Measurements from ENCODE around the gene ZNF205. TPM values are rescaled to one million over a fixed set of nuclear protein-coding genes. Genes with fewer than 3 reads are reported as not detected.
"Not testable (repeated sequence)": the region's sequence is repeated elsewhere in the genome, so short reads cannot be mapped to it uniquely, and the experiment has no call there.

ZNF205 gene
- total RNA-seq, 1 experiment from 2014 or later: 14.3 TPM

- no peak for DNase-seq (ENCODE audit: low read depth, low spot score)
- in situ Hi-C loops (cut with HindIII; ENCODE audit: low pct_unique_long_range_greater_than_20kb, low sequenced_read_pairs): no loop called here
Measured at GRCh38 chr16:3119701-3120408, 7.5 kb downstream of the ZNF205 start.

- no peak for DNase-seq (ENCODE audit: low read depth, low spot score)
- in situ Hi-C loops (cut with HindIII; ENCODE audit: low pct_unique_long_range_greater_than_20kb, low sequenced_read_pairs): no loop called here
Measured at GRCh38 chr16:3120435-3120834, 8.0 kb downstream of the ZNF205 start.

- in situ Hi-C loops (cut with HindIII; ENCODE audit: low pct_unique_long_range_greater_than_20kb, low sequenced_read_pairs): no loop called here
- no peak for DNase-seq (ENCODE audit: low read depth, low spot score)
Measured at GRCh38 chr16:3121851-3122467, 9.6 kb downstream of the ZNF205 start.

- no peak for DNase-seq (ENCODE audit: low read depth, low spot score)
- in situ Hi-C loops (cut with HindIII; ENCODE audit: low pct_unique_long_range_greater_than_20kb, low sequenced_read_pairs): no loop called here
Measured at GRCh38 chr16:3122926-3123570, 10.7 kb downstream of the ZNF205 start.

- in situ Hi-C loops (cut with HindIII; ENCODE audit: low pct_unique_long_range_greater_than_20kb, low sequenced_read_pairs): no loop called here
- DNase-seq (ENCODE audit: low read depth, low spot score): peak; percentile 94
Measured at GRCh38 chr16:3123986-3124886, 11.8 kb downstream of the ZNF205 start.

- in situ Hi-C loops (cut with HindIII; ENCODE audit: low pct_unique_long_range_greater_than_20kb, low sequenced_read_pairs): no loop called here
- DNase-seq (ENCODE audit: low read depth, low spot score): no peak
Measured at GRCh38 chr16:3127745-3128144, 15.4 kb downstream of the ZNF205 start.

GRCh38 chr16:3129137-3130131 is 17.0 kb downstream of the ZNF205 start:
- peak; percentile 89 for DNase-seq (ENCODE audit: low read depth, low spot score)
- in situ Hi-C loops (cut with HindIII; ENCODE audit: low pct_unique_long_range_greater_than_20kb, low sequenced_read_pairs): no loop called here

GRCh38 chr16:3131755-3132377 is 19.5 kb downstream of the ZNF205 start:
- in situ Hi-C loops (cut with HindIII; ENCODE audit: low pct_unique_long_range_greater_than_20kb, low sequenced_read_pairs): no loop called here
- DNase-seq (ENCODE audit: low read depth, low spot score): peak; percentile 64

GRCh38 chr16:3133844-3134243 is 21.5 kb downstream of the ZNF205 start:
- in situ Hi-C loops (cut with HindIII; ENCODE audit: low pct_unique_long_range_greater_than_20kb, low sequenced_read_pairs): no loop called here
- DNase-seq (ENCODE audit: low read depth, low spot score): no peak

- in situ Hi-C loops (cut with HindIII; ENCODE audit: low pct_unique_long_range_greater_than_20kb, low sequenced_read_pairs): no loop called here
- DNase-seq (ENCODE audit: low read depth, low spot score): peak; percentile 98
Measured at GRCh38 chr16:3134338-3135125, 22.1 kb downstream of the ZNF205 start, which contains the start of gene ZNF213. ZNF213 (plus strand) TSS chr16:3135029; CDS start chr16:3137281, 2,252 bp downstream.

GRCh38 chr16:3135126-3135715 is 22.8 kb downstream of the ZNF205 start:
- DNase-seq (ENCODE audit: low read depth, low spot score): no peak
- in situ Hi-C loops (cut with HindIII; ENCODE audit: low pct_unique_long_range_greater_than_20kb, low sequenced_read_pairs): no loop called here

GRCh38 chr16:3137267-3137666 is 24.9 kb downstream of the ZNF205 start:
- no peak for DNase-seq (ENCODE audit: low read depth, low spot score)
- in situ Hi-C loops (cut with HindIII; ENCODE audit: low pct_unique_long_range_greater_than_20kb, low sequenced_read_pairs): no loop called here

- DNase-seq (ENCODE audit: low read depth, low spot score): no peak
- in situ Hi-C loops (cut with HindIII; ENCODE audit: low pct_unique_long_range_greater_than_20kb, low sequenced_read_pairs): no loop called here
Measured at GRCh38 chr16:3138342-3138741, 26.0 kb downstream of the ZNF205 start.

- in situ Hi-C loops (cut with HindIII; ENCODE audit: low pct_unique_long_range_greater_than_20kb, low sequenced_read_pairs): no loop called here
- DNase-seq (ENCODE audit: low read depth, low spot score): no peak
Measured at GRCh38 chr16:3138823-3139426, 26.5 kb downstream of the ZNF205 start.

- in situ Hi-C loops (cut with HindIII; ENCODE audit: low pct_unique_long_range_greater_than_20kb, low sequenced_read_pairs); DNase-seq (ENCODE audit: low read depth, low spot score): not testable (repeated sequence)
Measured at GRCh38 chr16:3139561-3139960, 27.2 kb downstream of the ZNF205 start.

All from SK-MEL-5 (cell line).